Thymus (tissue), 11 donors: ENCODE data around the gene FILIP1. TPM values are rescaled to one million over a fixed set of nuclear protein-coding genes. Genes with fewer than 3 reads are reported as not detected.

ENCODE experiments used
- DNase-seq, 9 donors: peaks; one replicate each; pipeline ENCODE4 v3.0.0-alpha.2; 2013; ENCODE audit warnings: low spot score in 9 of 9, low read depth in 6 of 9, missing footprints in 1 of 9
- H3K27ac ChIP-seq, 2 donors: one replicate each; pipeline ENCODE4 v1.5.1; 2013; ENCODE audit warnings: control low read depth in 1 of 2, low read depth in 1 of 2, low read length in 1 of 2, mild to moderate bottlenecking in 1 of 2, moderate library complexity in 1 of 2
- H3K27me3 ChIP-seq, 2 donors: one replicate each; pipeline ENCODE4 v1.5.1; 2013; ENCODE audit warnings: low read length in 1 of 2; ENCODE audit not compliant: control insufficient read depth in 2 of 2, insufficient read depth in 1 of 2
- H3K36me3 ChIP-seq, 2 donors: one replicate each; pipeline ENCODE4 v1.5.1; 2013; ENCODE audit warnings: low read length in 1 of 2, mild to moderate bottlenecking in 1 of 2, moderate library complexity in 1 of 2; ENCODE audit not compliant: control insufficient read depth in 2 of 2, insufficient read depth in 2 of 2
- H3K4me1 ChIP-seq, 2 donors: one replicate each; pipeline ENCODE4 v1.5.1; 2013; ENCODE audit warnings: low read length in 2 of 2; ENCODE audit not compliant: control insufficient read depth in 2 of 2, insufficient read depth in 2 of 2
- H3K4me3 ChIP-seq, 2 donors: one replicate each; pipeline ENCODE4 v1.5.1; 2013; ENCODE audit warnings: low read length in 2 of 2, control low read depth in 1 of 2, mild to moderate bottlenecking in 1 of 2
- H3K9me3 ChIP-seq, 2 donors: one replicate each; pipeline ENCODE4 v1.5.1; 2013; ENCODE audit warnings: low read length in 1 of 2, mild to moderate bottlenecking in 1 of 2; ENCODE audit not compliant: control insufficient read depth in 2 of 2, insufficient read depth in 1 of 2
- WGBS: extraction: QIAGEN DNeasy Blood & Tissue Kit; methylation state at CpG from one replicate; pipeline ENCODE4 v1.1.7; 2013; 5-methylcytosine and 5-hydroxymethylcytosine counted together
- polyA plus RNA-seq: library from polyadenylated mRNA; stranded (reverse); fragments of 200-250 nt; gene quantifications from one replicate; pipeline ENCODE4 v1.2.3, GENCODE V29; 2013
- total RNA-seq: library from RNA; stranded (reverse); fragments of 120-200 nt; gene quantifications from one replicate; pipeline ENCODE4 v1.2.4, GENCODE V29; 2013
- donor health status: healthy.

FILIP1 gene
- total and polyA plus RNA-seq, 2 donors = 1.8 to 1.9 TPM

DNA sequence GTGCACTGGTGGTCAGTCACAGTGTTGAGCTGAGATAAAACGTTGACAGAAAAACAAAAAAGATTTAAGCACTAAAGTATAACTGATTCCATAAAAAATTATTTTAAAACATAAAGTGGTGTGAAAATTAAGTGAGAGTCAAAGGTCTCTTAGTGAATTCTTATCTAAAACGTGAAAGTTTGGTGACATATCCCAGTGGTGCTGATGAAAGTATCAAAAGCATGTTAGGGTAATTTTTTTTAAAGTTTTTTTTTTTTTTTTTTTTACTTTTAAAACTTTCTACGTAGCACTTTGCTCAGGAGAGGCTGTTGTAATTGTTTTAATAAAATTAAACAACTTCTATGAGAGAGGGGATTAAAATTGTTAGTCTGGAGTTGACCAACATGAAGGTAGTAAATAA is 143.4 kb downstream of the FILIP1 start:
- H3K4me3 ChIP-seq = no peak overlapping the region
- WGBS = 61% methylated on average over 3 of the region's 3 CpGs
- H3K36me3 ChIP-seq = no peaks in the 10 kb centered on the region
- no peak for DNase-seq
- no peaks in the 10 kb centered on the region for H3K9me3 ChIP-seq
- peaks cover 7 to 20% of the 10 kb centered on the region in 2 donors for H3K27me3 ChIP-seq
- H3K27ac ChIP-seq = no peak overlapping the region
- no peaks in the 10 kb centered on the region for H3K4me1 ChIP-seq

DNA sequence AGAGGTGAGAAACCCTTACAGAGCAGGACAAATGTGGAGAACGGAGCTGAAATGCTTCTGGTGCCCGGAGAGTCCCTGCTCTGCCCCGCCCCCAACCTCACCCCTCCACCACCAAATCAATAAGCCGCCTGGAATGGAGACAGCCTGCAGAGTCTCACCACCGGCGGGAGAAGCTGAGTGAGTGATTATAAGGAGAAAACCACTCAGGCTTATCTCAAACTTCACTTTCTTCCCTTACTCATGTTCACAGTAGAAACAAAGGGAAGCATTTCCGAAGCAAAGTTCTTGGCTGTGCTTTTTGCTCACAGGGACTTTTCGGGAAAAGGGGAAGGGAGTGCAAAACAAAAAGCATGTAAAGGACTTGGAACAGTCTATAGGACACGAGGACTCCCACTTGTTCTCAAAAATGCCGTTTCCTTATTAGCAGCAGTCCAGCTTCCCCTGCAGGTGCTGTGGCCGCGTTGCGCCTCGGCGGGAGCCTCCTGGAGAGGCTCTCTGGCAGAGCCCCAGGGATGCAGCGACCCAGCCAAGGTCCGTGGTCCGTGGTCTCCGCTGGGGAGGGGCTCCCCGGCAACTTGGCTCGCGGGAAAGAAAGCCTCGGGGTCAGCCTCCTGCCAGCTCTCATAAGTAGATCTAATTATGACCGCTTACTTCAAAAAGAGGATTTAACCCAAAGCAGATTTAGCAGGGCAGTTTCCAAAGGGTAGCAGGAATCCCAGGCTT is 144.2 kb downstream of the FILIP1 start:
- Histone ChIP-seq H3K9me3 (no peaks in the 10 kb centered on the region), H3K4me3 (no peak overlapping the region), H3K27ac (peak overlapping the region in 1 of 2 donors; percentile 14), H3K36me3 (no peaks in the 10 kb centered on the region), H3K27me3 (peaks cover 7 to 20% of the 10 kb centered on the region in 2 donors), H3K4me1 (no peaks in the 10 kb centered on the region)
- WGBS = 9% methylated on average over 24 of the region's 24 CpGs
- DNase-seq = peak in 1 of 9 donors; percentile 6

DNA sequence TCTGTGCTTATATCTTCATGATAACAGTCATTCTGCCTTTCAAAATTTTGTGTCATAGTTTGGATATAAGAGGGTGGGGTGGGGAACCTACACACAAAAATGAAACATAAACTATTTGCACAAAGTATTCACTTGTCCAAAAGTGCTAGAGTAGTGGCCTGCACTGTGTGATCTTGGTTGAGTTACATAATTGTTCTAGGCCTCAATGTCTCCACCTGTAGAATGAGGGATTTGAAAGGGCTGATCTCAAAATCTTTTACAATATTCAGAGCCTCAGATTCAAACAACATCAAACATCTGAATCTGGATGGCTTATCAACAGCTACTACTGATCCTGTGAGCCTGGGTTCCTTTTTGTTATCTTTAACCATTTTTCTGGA is 144.7 kb downstream of the FILIP1 start:
- Histone ChIP-seq H3K4me1 (no peaks in the 10 kb centered on the region), H3K27ac (no peak overlapping the region), H3K36me3 (no peaks in the 10 kb centered on the region), H3K4me3 (no peak overlapping the region), H3K27me3 (peaks cover 7 to 20% of the 10 kb centered on the region in 2 donors), H3K9me3 (no peaks in the 10 kb centered on the region)
- DNase-seq = no peak

DNA sequence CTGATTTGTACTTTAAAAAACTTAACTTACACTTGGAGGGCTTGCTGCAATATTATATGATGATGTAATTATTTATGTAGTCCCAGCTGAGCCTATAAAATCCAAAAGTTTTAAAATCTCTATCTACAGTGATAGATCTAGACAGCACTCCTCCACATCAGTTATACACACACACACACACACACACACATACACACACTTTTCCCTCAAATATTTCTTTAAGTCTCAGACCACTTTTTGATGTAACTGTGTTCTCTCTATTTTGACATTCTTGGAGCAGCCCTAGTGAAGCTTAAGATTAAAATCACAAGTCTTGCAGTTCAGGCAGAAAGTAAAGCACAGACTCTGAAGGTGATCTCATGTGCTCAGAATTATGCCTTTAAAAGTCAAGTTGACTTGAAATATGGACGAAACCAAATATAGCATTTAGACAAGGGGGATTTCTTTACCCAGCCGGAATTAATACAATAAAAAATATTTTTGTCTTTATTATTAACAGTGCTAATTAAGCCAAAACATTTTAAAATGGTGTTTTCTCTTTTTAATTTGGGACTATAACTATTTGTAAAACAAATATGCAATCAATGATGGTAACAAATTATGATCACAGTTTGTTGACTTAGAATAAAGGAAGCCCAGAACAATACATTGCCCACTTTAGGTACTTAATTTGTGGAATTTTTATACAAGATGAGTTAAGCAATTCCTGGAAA is 145.5 kb downstream of the FILIP1 start:
- no peaks in the 10 kb centered on the region for H3K36me3 ChIP-seq
- H3K9me3 ChIP-seq = no peaks in the 10 kb centered on the region
- no peak for DNase-seq
- H3K4me3 ChIP-seq = no peak overlapping the region
- H3K27me3 ChIP-seq = peaks cover 7 to 20% of the 10 kb centered on the region in 2 donors
- no peaks in the 10 kb centered on the region for H3K4me1 ChIP-seq
- 91% methylated on average over 2 of the region's 2 CpGs for WGBS
- no peak overlapping the region for H3K27ac ChIP-seq

DNA sequence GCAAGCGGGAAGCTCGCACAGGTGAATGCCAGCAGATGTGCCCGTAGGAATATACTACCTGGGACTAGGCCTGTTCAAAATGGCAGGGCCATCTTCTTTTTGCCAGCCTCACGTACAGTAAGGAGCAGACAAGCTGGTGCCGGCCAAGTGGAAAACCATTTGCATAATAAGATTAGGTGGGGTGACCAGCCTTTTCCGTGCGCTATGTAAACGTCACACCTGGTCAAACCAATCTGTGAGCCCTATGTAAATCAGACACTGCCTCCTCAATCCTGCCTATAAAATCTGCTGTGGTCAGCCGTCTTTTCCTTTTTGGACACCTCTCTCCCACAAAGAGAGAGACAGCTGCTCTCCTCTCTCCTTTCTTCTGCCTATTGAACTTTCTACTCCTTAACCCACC is 148.2 kb downstream of the FILIP1 start:
- Histone ChIP-seq H3K36me3 (no peaks in the 10 kb centered on the region), H3K27me3 (peaks cover 7 to 17% of the 10 kb centered on the region in 2 donors), H3K27ac (no peak overlapping the region), H3K4me3 (no peak overlapping the region), H3K9me3 (no peaks in the 10 kb centered on the region), H3K4me1 (no peaks in the 10 kb centered on the region)
- no peak for DNase-seq
- WGBS = 98% methylated on average over 9 of the region's 9 CpGs

DNA sequence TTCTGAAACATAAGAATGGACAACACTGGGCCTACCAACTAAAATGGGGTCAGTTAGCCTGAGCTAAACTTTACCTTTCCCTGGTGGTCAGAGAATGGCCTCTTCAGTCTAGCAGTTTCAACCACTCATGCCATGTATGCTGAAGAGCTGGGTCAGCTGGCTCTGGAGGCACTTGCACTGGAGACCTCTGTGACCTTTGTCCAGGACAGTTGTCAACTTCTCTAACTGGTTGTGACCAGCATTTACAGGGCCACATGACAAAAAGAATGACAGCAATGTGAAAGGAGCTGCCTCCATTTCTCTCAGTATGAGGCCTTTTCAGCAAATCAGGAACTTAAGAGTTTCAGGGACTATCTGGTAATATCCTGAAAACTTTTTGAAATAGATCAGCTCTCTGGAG is 149.1 kb downstream of the FILIP1 start:
- Histone ChIP-seq H3K36me3 (no peaks in the 10 kb centered on the region), H3K4me1 (no peaks in the 10 kb centered on the region), H3K4me3 (no peak overlapping the region), H3K27me3 (peaks cover 7 to 8% of the 10 kb centered on the region in 2 donors), H3K27ac (no peak overlapping the region), H3K9me3 (no peaks in the 10 kb centered on the region)
- DNase-seq = no peak

DNA sequence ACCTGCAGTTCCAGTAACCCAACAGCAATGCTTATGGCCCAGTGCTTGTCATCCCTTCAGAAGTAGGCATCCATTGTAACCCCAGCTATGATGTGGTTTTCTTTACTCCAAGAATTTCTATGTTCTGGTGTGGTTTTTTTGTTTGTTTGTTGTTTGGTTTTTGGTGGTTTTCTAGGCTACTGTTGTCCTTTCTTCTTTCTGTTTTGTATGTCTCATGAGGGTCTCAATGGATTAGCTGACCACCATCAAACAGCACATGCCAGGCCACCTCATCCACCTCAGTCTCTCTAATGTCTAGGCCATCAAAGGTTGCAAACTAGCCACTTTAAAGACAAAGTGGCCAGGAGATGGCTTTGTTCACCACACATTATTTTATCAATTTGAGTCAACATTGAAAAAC is 149.6 kb downstream of the FILIP1 start:
- peaks cover 4 to 6% of the 10 kb centered on the region in 2 donors for H3K27me3 ChIP-seq
- no peak overlapping the region for H3K4me3 ChIP-seq
- no peak overlapping the region for H3K27ac ChIP-seq
- H3K4me1 ChIP-seq = no peaks in the 10 kb centered on the region
- DNase-seq = no peak
- H3K9me3 ChIP-seq = no peaks in the 10 kb centered on the region
- H3K36me3 ChIP-seq = no peaks in the 10 kb centered on the region

DNA sequence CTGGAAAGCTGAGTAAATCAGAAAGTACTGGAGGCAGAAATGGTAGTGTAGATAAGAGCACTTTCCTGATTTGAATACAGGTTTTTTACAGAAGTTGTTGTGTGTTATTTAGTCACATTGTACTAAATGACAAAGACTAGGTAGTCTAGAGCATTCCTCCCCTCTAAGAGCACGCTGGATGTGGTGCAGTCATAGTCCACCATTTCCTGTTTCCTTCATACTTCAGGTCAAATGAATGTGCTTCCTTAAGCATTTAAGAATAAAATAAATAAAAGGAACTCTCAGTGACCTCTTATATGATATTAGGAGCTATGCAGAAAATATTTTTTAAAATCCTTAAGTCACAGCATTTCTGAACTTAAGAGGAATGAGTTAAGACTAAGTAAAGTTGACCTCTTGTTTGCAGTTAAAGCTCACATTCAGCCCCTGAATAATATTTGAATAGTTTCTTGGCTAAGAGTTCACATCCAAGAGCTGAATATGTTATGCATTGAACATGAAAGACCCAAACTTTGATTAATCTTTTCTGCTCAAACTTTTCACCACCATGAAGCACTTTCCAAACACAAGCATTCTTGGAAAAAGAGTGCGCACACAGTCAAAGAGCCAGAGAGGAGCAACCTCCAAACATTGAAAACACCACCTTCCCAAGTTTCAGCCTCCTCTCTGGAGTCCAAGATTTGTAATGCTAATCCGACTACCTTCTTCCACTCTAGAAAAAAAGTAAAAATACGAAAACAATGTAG is 155.6 kb downstream of the FILIP1 start:
- H3K4me1 ChIP-seq = no peaks in the 10 kb centered on the region
- no peaks in the 10 kb centered on the region for H3K27me3 ChIP-seq
- H3K27ac ChIP-seq = no peak overlapping the region
- H3K36me3 ChIP-seq = no peaks in the 10 kb centered on the region
- no peaks in the 10 kb centered on the region for H3K9me3 ChIP-seq
- no peak for DNase-seq
- WGBS = 63% methylated on average over 4 of the region's 4 CpGs
- H3K4me3 ChIP-seq = no peak overlapping the region
